HG02938 (cell line): ENCODE measurements around the gene MYLK4.

Source experiments
- ATAC-seq: cut with Tn5 transposase; IDR thresholded peaks from one replicate; pipeline ENCODE4 v1.9.1; 2021; ENCODE audit warnings: mild to moderate bottlenecking, moderate library complexity; ENCODE audit not compliant: unreplicated experiment

The MYLK4 gene

DNA sequence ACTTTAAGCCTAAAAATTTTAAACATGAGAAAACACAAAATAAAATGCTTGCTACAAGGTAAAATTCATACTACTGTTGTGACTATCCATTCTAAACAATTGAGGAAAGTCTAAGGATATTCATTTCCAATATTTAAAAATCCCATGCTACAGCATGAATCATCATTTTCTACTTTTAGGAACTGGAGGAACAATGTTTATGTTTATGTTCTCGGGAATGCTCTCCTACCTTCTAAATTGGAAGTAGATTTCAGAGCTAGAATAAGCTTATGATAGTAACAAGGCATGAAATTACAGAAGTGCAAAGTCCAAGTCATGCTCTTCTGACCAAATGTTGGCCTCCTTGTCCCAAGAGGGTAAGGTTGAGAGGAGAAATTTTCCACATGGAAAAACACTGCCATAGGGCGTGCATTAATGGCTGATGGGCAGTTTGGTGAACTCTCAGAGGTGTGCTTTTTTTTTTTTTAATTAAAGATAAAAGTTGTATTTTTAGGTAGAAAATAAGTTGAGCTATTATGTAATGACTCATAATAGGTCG lies 6.0 kb upstream of the MYLK4 start:
- no peak for ATAC-seq

DNA sequence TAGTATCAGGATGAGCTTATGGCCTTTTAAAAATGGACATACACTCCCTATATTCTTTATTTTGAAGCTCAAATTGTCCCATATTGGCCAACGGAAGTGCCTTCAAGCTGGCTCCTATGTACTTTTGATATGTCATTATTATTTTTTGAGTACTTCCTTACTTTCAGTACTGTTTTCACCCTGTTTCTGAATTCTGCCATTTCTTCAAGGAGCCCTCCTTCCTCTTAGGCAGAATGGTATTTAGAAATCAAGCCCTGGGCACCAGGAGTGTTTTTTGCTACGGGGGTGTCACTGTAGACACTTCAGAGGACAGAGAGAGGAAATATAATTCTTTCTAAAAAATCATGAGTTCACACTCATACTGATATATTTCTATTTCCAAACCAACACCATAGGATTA lies 5.5 kb upstream of the MYLK4 start:
- no peak for ATAC-seq

DNA sequence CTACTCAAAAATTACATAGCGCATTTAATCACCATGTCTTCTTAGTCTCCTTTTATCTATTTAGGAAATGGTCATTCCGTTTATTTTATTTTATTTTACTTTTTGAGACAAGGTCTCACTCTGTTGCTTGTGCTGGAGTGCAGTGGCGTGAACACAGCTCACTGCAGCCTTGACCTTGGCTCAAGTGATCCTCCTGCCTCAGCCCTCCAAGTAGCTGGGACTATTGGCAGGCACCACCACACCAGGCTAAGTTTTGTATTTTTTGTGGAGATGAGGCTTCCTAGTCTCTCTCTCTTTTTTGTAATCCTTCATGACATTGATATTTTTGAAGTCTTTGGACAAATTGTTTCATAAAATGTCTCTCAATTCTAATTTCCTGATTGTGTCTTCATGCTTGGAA lies 4.7 kb upstream of the MYLK4 start:
- ATAC-seq: no peak

DNA sequence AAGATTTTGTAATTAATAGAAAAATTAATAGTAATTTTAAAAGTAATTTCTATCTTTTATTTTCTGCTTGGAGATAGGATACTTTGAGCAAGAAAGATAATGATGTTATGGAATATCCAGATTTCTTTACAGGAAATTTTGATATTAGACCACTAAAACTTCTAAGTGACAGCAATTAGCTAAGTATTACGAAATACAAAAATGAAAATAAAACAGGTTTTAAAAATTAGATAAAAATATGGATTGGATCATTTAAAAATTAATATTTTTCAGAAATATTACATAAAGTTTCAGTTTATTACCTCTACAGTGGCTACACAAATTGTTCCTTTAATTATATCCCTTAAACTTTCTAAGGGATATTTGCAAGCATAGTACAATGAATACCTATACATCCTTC lies 4.2 kb upstream of the MYLK4 start:
- ATAC-seq: no peak

DNA sequence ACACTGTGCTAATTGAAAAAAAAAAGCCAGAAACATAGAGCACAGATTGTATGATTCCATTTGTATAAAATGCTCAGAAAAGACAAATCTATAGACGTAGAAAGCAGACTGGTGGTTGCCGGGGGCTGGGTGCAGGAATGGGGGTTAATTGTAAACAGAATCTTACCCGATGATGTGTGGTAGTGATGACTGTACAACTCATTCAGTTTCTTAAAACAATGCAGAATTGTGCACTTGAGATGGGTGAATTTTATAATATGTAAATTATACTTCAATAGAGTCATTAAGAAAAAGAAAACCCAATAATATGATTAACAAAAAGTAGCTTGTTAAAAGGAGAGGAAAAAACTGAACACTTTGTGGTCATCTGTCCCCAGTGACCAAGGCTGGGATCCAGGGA lies 3.7 kb upstream of the MYLK4 start:
- no peak for ATAC-seq

DNA sequence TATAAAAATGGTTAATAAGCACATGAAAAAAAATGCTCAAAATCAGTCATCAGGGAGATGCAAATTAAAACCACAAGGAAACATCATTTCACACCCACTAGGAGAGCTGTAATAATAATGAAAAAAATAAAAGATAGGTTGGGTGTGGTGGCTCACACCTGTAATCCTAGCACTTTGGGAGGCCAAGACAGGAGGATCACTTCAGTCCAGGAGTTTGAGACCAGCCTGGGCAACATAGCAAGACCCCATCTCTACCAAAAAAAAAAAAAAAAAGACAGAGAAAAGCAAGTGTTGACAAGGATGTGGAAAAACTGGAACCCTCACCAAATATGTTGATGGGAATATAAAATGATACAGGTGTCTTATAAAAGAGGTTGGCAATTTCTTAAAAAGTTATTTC lies 3.0 kb upstream of the MYLK4 start:
- ATAC-seq: no peak

DNA sequence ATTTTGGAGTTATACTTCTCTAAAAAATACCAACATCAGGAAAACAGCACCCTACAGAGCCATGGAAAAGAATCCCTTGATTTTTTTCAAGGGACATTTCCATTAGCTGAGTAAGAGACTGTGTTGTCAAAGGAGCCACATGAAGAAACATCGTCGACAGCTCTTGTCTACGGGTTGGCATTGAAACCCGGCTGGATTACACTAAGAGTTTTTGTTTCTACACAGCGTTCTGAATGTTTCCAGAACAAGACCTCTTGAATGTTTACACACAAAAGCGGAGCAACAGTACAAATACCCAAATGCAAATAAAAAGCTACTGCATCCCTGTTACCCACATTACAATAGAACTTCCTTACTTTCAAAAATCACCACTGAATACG lies 2.4 kb upstream of the MYLK4 start:
- no peak for ATAC-seq

DNA sequence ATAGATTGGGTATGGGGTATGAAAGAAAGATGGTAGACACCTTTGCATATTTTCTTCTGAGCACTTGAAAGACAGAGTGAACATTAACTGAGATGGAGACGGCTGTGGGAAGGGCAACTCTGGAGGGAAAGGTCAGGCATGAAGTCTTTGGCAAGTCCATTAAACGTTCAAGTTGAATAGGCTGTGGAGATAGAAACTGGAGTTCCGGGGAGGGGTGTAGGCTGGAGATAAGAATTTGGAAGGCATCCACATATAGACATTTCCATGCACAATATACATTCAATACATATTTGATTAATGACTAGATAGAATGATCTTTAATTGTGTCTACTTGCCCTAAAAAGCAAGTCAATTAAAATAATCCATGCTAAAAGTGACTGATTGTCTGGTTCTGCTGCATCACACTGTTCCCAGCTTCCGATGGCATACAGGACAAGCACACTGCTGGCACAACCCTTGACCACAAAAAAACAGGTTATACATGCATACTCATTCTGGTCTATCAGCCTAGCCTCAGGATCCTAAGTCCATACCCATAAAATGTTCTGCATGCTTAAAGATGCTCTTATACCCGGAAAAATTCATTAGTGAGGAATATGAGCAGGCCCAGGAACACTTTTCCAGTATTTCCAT lies 1.9 kb upstream of the MYLK4 start:
- no peak for ATAC-seq

DNA sequence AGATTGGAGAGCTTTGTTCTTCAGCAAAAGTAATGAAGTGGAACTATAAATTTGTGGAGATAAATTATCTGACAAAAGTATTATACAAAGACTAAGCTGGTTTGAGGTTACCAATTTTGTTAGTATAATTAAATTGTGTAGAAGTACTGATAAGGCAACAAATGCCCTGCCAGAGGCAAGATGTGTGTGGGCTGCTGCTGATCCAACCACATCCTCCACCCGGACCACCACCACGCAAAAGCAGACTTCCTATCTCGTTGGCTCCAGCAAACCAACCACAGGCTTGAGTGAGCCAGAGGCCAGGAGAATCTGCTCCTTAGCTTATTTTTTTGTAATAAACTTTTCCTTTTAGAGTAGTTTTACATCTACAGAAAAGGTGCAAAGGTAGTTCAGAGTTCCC lies 1.1 kb upstream of the MYLK4 start:
- ATAC-seq: no peak

DNA sequence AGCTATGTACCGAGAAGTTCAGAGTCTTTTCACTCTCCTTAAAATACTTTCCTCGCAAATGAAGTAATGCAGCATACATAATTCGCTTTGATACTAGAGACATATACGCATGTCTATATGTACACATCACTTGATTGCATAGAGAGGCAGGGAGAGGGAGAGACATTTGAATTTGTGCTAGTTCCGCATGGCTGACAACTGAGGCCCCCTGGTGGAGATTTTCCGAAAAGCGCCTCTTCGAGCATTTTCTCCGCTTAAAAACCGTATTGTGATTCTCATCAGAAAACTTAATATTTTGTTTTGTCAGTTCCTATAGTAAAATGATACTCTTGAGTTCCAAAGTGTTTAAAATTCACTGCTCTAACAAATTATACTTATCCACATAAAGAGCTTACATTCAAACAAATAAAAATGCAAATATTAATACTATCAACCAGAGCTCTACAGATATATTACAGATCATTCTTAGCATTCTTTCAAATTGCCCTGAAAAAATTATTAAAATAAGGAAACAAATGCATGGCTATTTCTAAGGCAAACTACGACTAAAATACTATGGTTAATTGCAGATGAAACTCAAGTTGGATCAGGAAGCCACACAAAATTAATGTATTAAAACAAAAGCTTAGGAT lies 637 bp downstream of the MYLK4 start:
- ATAC-seq: no peak

DNA sequence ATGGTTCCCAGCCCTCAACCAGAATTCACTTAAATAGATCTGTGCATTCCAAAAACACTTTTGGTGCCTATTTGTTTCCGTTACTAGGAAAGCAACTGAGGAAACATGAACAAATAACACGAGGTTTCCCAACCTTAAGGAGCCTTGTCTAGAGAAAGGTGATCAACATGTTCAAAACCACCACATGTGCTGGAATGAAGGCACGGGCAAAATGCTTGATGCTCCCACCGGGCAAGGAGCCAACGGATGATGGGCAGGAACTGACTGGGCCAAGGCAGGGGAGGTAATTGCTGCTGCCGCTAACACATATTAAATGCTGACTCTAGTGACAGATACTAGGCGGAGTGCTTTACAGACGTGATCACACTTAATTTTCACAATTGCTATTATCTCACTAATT lies 2.5 kb downstream of the MYLK4 start:
- no peak for ATAC-seq

DNA sequence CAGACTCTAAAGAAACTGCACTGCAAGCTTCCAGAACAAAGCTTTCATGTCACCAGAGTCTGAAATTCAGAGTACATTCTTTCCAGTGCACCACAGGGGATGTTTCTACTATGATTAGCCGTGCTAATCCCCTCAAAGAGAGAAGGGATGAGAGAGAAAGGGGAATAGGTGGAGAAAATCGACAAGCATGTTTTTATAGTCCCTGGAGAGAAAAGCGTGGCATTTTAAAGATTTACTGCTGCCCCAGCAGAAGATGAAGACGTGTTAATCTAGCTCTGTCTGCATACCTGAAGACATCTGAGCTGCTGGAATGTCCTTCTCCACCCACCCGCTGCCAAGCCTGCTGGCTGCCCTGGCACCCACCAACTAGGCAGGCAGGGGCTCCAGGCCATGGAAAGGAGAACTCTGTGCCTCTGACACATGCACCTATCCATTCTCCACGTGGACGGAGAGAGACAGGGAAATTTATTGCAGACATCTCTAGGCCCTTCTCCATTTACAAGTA lies 4.1 kb downstream of the MYLK4 start:
- ATAC-seq: no peak

DNA sequence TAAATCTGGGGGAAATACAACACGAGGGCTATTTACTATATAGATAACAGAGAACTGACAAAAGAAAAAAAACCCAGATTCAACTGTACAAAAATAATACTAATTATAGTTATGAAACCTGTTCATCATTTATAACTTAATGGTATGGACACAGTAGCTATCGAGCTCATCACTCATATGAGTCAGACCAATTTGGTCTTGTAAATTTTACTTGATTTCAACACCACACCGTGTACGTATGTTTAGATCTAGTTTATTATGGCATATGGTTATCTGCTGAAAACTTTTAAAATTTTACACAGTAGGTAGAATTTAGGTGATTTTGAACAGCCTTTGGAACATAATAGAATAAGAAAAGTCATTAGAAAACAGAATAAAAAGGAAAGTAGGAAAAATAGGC lies 5.5 kb downstream of the MYLK4 start:
- ATAC-seq: no peak

DNA sequence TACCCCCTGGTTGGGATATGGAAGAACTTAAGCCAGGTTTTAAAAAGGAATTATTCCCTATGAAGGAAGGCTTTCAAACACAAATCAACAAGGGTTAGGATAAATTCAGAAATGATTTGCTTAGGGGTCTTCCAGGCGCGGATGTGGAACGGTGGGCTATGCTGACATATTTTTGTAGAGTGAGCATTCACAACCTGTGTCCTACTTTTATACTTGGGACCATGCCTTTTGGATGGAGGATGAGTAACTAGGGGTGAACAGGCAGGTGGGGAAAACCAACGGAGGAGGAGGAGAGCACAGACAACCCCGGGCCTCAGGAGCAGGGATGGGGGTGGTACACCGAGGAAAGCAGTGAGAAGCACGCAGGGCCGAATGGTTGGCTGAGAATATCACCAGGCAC lies 5.9 kb downstream of the MYLK4 start:
- no peak for ATAC-seq

DNA sequence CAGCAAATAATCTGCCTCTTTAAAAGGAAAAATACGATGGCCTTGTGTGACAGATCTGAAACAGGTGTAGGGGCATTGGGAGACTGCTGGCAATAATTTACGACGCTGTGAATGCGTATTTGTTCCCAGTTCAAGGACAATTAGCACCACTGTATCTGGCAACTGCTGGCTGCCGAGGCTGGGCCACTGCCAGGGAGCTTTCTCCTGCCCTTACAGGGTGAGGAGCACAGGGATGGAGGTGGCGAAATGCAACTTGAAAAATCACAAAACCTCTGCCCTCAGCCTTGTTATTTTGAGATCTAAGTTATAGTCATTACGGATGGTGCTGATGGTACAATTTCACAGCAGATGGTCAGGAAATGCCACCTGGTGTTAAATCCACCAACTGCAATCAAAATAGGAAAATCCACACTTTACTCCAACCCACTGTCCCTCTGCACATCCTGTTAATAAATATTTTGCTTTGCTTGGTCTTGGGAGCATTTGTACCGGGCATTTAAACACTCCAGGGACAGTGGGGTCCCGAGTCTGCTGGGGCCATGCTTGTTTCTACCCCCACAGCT lies 6.4 kb downstream of the MYLK4 start:
- no peak for ATAC-seq

DNA sequence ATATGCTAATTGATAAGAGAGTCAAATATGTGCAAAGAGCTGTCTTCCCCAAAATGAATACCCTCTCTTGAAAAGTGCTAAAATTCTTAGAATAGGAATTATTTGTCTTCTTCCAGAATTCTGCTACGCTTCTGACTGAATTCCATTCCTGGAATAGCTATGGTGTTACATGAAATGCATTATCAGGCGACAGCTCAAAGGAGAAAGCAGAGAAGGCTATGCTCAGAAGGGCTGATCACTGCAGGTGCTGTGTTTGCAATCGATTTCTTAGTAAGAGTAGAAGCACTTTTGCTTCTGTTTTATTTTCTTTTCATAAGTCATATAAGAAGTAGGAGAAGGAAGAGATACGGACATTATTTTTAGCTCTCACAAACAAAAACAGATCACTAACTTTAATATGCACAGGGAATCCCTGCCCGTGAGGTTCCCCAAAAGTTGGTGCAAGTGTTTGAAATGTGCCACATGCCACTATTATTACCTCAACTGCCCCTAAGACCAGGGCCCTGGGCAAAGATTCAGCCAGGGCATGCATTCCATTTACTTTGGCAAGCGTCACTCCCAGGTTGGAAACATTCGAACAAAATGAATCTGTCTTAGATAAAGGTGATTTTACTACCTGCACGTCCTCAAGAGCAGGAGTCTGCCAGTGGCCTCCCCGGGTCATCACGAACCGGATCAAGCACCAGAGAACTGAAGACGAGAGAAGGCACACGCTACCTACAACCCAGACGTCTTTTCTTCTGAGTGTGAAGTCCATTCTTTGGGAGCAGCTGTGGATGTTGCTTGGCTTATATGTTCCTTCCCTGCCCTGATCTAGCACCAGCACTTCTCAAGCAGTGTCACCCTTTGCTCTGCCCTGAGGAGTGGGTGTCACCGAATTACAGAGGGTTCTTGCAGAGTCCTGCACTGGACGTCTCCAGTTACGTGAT lies 7.2 kb downstream of the MYLK4 start:
- ATAC-seq: no peak

DNA sequence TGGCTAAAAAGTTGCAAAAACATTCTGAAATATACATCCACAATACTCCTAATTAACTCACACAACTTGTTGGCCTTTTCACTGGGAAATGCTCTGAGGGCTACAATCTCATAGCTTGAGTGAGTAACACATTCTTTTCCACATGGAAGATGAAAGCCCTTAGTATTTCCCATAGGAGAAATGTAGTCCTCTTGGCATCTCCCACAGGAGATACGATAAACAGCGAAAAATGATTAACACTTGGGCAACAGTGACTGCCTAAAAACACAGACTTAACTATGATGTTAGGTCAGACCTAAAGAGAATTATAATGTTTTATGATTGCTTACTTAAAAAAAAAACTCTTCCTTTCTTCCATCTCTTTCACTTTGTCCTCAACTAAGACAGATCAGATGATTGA lies 9.0 kb downstream of the MYLK4 start:
- ATAC-seq: no peak

DNA sequence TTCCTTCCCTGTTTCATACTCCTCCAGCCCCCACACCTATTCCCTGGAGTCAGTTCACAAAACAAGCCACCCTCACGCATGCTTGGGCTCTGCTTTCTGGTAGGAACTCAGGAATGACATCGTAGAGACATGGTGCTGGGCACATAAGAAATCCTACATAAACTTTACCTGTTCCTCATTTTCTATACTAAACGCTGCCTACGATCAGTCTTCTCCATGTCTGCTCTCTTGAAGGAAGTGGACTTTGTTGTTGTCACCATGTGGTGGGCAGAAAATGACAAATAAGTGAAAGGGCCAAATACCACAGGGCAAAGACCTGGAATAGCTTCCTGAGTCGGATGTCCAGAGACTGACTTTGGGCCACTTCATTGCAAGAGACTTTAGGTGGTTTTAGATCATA lies 10.1 kb downstream of the MYLK4 start:
- no peak for ATAC-seq

DNA sequence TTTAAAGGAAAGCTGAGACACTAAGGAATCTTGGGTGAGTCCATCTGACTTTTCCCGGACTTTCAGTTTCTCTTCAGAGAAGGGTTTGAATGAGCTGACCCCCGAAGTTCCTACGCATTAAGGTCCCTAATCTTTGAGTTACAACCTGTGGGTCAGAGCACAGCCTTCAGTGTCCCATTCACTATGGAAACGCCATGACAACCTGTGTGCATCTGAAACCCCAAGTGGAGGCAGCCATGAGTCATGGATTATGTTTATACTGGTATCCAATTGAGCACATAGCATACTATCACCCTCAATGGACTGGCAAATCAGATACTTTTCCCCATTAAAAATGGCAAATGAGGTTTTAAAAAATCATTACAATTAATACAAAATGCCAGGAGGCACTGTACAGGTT lies 11.4 kb downstream of the MYLK4 start:
- ATAC-seq: no peak

DNA sequence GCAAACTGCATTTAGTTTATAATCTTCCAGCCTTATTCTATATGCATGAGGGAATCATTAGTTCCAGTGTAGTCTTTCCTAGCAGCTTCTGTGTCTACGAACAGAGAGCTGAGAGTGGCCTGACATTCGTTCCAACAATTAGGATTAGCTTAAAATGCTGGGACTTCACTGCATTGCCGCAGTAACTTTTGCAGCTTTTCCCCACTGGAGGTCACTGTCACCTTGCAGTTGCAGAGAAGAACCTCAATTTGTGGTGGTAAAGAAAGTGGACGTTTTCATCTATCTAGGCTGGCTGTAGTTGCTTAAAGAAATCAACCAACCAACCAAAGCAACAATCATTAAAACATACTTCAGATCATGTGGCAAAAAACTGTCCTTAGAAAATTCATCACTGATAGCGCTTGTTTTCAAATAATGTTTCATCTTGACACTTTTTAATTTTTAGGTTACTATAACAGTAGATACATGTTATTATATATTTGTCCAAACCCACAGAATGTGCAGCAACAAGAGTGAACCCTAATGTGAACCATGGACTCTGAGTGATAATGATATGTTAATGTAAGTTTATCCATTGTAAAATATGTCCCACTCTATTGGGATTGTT lies 12.2 kb downstream of the MYLK4 start:
- ATAC-seq: no peak

DNA sequence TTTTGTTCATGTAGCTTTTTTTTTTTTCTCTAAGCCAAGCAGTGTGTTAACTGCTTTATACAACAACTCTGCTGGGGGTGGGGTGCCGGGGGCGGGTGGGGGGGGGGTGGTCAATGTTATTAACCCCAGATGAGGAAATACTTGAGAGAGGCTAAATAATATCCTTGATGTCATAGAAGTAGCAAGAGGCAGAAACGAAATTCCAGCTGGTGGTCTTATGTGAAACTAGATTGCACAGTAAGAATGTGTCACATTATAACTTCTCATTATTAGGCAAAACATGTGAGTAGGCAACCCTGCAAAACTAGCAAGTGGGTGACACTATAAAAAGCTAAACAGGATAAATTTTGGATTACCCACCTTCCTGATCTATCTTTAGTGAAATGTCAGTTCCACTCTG lies 12.8 kb downstream of the MYLK4 start:
- ATAC-seq: no peak
